Aorta (tissue), 5 donors: Measurements from ENCODE around the gene MDP1. TPM values are rescaled to one million over a fixed set of nuclear protein-coding genes. Genes with fewer than 3 reads are reported as not detected.

Experiments
- ATAC-seq: fragments of 200-7000 bp; cut with Tn5 transposase; one replicate; pipeline ENCODE4 v1.9.1; 2022; ENCODE audit warnings: moderate library complexity; ENCODE audit not compliant: low FRiP score
- DNase-seq, 2 donors: peaks; one replicate each; pipeline ENCODE4 v3.0.0-alpha.2; 2020
- H3K27ac ChIP-seq, 2 donors: one replicate each; pipeline ENCODE4 v1.5.1; 2013; ENCODE audit warnings: low read length in 2 of 2, mild to moderate bottlenecking in 2 of 2, moderate library complexity in 2 of 2, control low read depth in 1 of 2, inconsistent platforms in 1 of 2, low read depth in 1 of 2
- H3K27me3 ChIP-seq, 2 donors: one replicate each; pipeline ENCODE4 v1.6.1; 2013; ENCODE audit warnings: control low read depth in 1 of 2, low read length in 1 of 2, mild to moderate bottlenecking in 1 of 2, moderate library complexity in 1 of 2; ENCODE audit not compliant: insufficient read depth in 2 of 2, control insufficient read depth in 1 of 2
- H3K36me3 ChIP-seq, 2 donors: one replicate each; pipeline ENCODE4 v1.6.1; 2013; ENCODE audit warnings: control low read depth in 1 of 2, low read length in 1 of 2, mild to moderate bottlenecking in 1 of 2; ENCODE audit not compliant: insufficient read depth in 2 of 2, control insufficient read depth in 1 of 2
- H3K4me1 ChIP-seq, 2 donors: one replicate each; pipeline ENCODE4 v1.6.1; 2013; ENCODE audit warnings: low read length in 2 of 2, control low read depth in 1 of 2, mild to moderate bottlenecking in 1 of 2, moderate library complexity in 1 of 2; ENCODE audit not compliant: insufficient read depth in 2 of 2, control insufficient read depth in 1 of 2
- H3K4me3 ChIP-seq, 2 donors: one replicate each; pipeline ENCODE4 v1.5.1; 2013; ENCODE audit warnings: low read length in 2 of 2, control low read depth in 1 of 2, mild to moderate bottlenecking in 1 of 2
- H3K9me3 ChIP-seq: one replicate; pipeline ENCODE4 v1.6.1; 2013; ENCODE audit warnings: mild to moderate bottlenecking, low read length; ENCODE audit not compliant: control insufficient read depth
- WGBS, 2 donors: extraction: QIAGEN DNeasy Blood & Tissue Kit; methylation state at CpG; one replicate each; pipeline ENCODE4 v1.1.7; 2013; 5-methylcytosine and 5-hydroxymethylcytosine counted together
- intact Hi-C, 2 donors: fragments of 100-400 bp; cut with DNase I; formaldehyde crosslinking; loops; one replicate each; pipeline versions ENCODE4 v1.14.2 to v1.15.0; 2022
- polyA plus RNA-seq, 2 donors: library from polyadenylated mRNA; stranded (reverse); fragments of 200-250 nt; gene quantifications; one replicate each; pipeline ENCODE4 v1.2.3, GENCODE V29; 2013
- total RNA-seq, 2 donors: library from RNA; stranded (reverse); fragmentation: NEBNext Ultra II Directional; extraction: Animal tissue kit (Norgen Biotek cat#: 25700); gene quantifications; one replicate each; pipeline ENCODE4 v1.2.1, GENCODE V29; 2021
- donor health status: healthy with polysubstance abuse.
- donor health status: Bipolar disorder and iron deficiency.
- donor health status: DM: no; HTN: no; CAD: no.
- donor health status: DM: no; HTN: no; CAD: no.
- donor health status: DM: yes; HTN: yes; CAD: no.

Gene MDP1
- total and polyA plus RNA-seq, 4 donors, result 15.2 to 49.6 (median 29.1) TPM

DNA sequence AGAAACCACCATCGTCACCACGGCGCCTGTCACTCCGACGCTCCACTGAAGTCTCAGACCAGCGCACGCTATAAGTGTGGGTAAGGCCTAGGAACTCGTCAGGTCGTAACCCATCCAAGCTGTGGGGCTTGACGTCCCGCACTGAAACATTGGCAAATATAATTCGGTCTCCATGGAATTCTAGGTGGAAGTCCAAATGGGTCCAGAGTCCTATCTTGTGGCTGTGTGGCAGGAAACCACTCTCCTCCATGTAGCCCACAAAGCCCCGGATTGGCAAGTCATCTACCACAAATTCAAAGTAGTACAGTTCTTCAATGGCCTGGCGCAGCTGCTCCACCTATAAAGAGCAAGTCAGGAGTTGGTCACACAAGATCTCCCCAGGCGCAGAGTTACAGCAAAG lies 22.9 kb downstream of the MDP1 start:
- no peaks in the 10 kb centered on the region for H3K9me3 ChIP-seq
- 96 to 97% methylated on average over 15 of the region's 15 CpGs for WGBS, 2 donors
- DNase-seq, result no peak
- H3K27ac ChIP-seq, result no peak overlapping the region
- H3K27me3 ChIP-seq, result no peaks in the 10 kb centered on the region
- peaks cover 0 to 4% of the 10 kb centered on the region in 2 donors for H3K4me1 ChIP-seq
- no peak for ATAC-seq
- H3K36me3 ChIP-seq, result peaks cover 0 to 2% of the 10 kb centered on the region in 2 donors
- H3K4me3 ChIP-seq, result no peak overlapping the region
- intact Hi-C loops, result no loop called here

GRCh38 chr14:24190416-24190815 lies 25.4 kb downstream of the MDP1 start:
- intact Hi-C loops, result no loop called here
- H3K36me3 ChIP-seq, result peaks cover 0 to 2% of the 10 kb centered on the region in 2 donors
- no peak overlapping the region for H3K27ac ChIP-seq
- ATAC-seq (no peak), DNase-seq (no peak)
- H3K4me1 ChIP-seq, result peaks cover 0 to 4% of the 10 kb centered on the region in 2 donors
- no peaks in the 10 kb centered on the region for H3K9me3 ChIP-seq
- H3K27me3 ChIP-seq, result no peaks in the 10 kb centered on the region
- 85 to 95% methylated on average over 10 of the region's 10 CpGs for WGBS, 2 donors
- no peak overlapping the region for H3K4me3 ChIP-seq

GRCh38 chr14:24189460-24189859 lies 26.4 kb downstream of the MDP1 start:
- H3K4me3 ChIP-seq, result no peak overlapping the region
- peaks cover 0 to 2% of the 10 kb centered on the region in 2 donors for H3K4me1 ChIP-seq
- intact Hi-C loops, result loop anchor here in 1 of 2 donors (2.0 kb wide), 1 partner anchor 29 kb away; the partner anchor contains the start of gene IRF9
- no peak overlapping the region for H3K27ac ChIP-seq
- H3K27me3 ChIP-seq, result no peaks in the 10 kb centered on the region
- H3K36me3 ChIP-seq, result peaks cover 0 to 2% of the 10 kb centered on the region in 2 donors
- H3K9me3 ChIP-seq, result no peaks in the 10 kb centered on the region
- 91 to 94% methylated on average over 9 of the region's 9 CpGs for WGBS, 2 donors
- DNase-seq (no peak), ATAC-seq (no peak)

DNA sequence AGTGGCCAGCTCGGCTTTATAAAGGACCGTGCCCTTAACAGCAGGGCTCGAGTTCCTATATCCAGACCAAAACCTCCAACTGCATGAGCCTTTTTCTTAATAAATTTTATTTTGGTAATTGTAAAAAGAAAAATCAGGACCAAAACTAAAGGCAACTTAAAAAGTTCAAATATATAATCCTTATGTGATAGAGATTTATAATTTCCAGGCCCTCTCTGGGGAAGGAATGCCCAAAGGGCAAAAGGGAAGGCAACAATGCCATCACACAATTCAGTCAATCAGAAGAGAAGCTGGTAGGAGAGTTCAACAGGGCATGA lies 26.8 kb downstream of the MDP1 start:
- H3K4me3 ChIP-seq, result no peak overlapping the region
- H3K4me1 ChIP-seq, result no peaks in the 10 kb centered on the region
- 0 to 1% methylated on average over 3 of the region's 3 CpGs for WGBS, 2 donors
- ATAC-seq (no peak), DNase-seq (no peak)
- intact Hi-C loops, result loop anchor here in 1 of 2 donors (2.0 kb wide), 1 partner anchor 28 kb away; the partner anchor contains the start of gene IRF9
- peaks cover 0 to 2% of the 10 kb centered on the region in 2 donors for H3K36me3 ChIP-seq
- H3K9me3 ChIP-seq, result no peaks in the 10 kb centered on the region
- H3K27me3 ChIP-seq, result no peaks in the 10 kb centered on the region
- H3K27ac ChIP-seq, result no peak overlapping the region

- WGBS, 2 donors, result 0 to 1% methylated on average over 62 to 65 of the region's 65 CpGs
- Histone ChIP-seq H3K27me3 (no peaks in the 10 kb centered on the region), H3K4me1 (no peaks in the 10 kb centered on the region), H3K36me3 (peaks cover 0 to 2% of the 10 kb centered on the region in 2 donors), H3K4me3 (peak within 1 kb of the TSS; percentile 44 to 61), H3K27ac (peak within 1 kb of the TSS in 1 of 2 donors; percentile 33), H3K9me3 (no peaks in the 10 kb centered on the region)
- intact Hi-C loops, result loop anchor here in 1 of 2 donors (2.0 kb wide), 1 partner anchor 28 kb away; the partner anchor contains the start of gene IRF9
- peak; percentile 97 for ATAC-seq
- peak; percentile 97 for DNase-seq
Observed at GRCh38 chr14:24188251-24189058, 27.4 kb downstream of the MDP1 start, which contains the start of gene IPO4. Gene IPO4, minus strand, starts transcription at chr14:24188816. Its CDS starts 29 bp downstream, at chr14:24188787.

DNA sequence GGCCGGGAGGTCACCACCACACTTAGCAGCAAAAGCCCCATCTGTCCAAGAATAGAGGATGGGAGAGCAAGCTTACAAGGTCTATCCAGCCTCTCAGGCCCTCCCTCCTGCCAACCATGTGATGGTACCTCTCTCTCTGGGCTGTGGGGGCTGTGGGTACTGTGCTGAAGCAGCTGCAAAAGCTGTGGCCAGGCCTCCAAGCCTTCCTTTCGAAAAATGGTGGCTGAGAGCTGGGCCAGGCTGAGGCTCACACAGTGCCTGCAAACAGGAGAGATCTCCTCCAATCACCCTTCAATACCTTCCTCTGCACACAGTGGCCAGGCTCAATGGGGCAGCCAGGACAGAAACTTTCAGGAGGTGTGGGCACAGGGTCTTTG lies 28.3 kb downstream of the MDP1 start:
- ATAC-seq (no peak), DNase-seq (peak in 1 of 2 donors; percentile 43)
- no peak overlapping the region for H3K4me3 ChIP-seq
- 84 to 88% methylated on average over 2 of the region's 2 CpGs for WGBS, 2 donors
- H3K9me3 ChIP-seq, result no peaks in the 10 kb centered on the region
- no peak overlapping the region for H3K27ac ChIP-seq
- no peaks in the 10 kb centered on the region for H3K4me1 ChIP-seq
- intact Hi-C loops, result no loop called here
- H3K36me3 ChIP-seq, result no peaks in the 10 kb centered on the region
- no peaks in the 10 kb centered on the region for H3K27me3 ChIP-seq

DNA sequence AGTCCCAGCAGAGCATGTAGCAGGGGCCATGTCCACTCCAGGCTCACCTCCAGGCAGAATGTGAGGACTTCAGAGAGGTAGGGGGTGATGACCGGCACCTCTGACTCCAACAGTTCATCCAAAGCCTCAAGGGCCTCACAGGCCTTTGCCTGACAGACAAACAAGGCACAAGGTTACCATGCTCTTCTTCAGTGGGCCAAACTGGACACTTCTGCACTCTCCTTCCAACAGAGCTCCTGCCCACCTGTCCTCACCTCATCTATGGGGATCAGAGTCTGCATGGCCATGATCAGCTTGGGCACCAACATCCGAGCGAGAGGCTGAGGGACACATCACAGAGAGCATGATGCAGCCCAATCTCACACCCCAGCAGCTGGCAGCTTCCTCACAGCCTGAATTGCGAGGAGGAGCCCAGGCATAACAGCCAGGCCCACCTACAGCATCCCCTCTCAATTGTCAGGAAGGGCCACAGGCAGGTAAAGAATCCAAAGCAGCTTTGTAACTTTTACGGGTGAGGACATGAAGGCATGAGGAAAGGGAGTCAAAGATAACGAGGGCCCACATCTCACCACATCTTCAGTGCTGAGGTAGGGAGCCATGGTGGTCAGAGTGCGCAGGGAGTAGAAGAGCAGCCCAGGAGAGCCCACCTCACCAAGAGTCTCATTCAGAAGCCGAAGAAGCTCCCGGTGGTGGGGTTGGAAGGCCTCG lies 28.9 kb downstream of the MDP1 start:
- no peaks in the 10 kb centered on the region for H3K36me3 ChIP-seq
- no peaks in the 10 kb centered on the region for H3K4me1 ChIP-seq
- DNase-seq (peak in 1 of 2 donors; percentile 51), ATAC-seq (no peak)
- no peaks in the 10 kb centered on the region for H3K27me3 ChIP-seq
- no peak overlapping the region for H3K27ac ChIP-seq
- intact Hi-C loops, result no loop called here
- H3K9me3 ChIP-seq, result no peaks in the 10 kb centered on the region
- 91 to 94% methylated on average over 10 of the region's 10 CpGs for WGBS, 2 donors
- H3K4me3 ChIP-seq, result no peak overlapping the region

GRCh38 chr14:24185741-24186140 lies 30.1 kb downstream of the MDP1 start:
- H3K27ac ChIP-seq, result no peak overlapping the region
- no peaks in the 10 kb centered on the region for H3K9me3 ChIP-seq
- no peaks in the 10 kb centered on the region for H3K4me1 ChIP-seq
- no peak overlapping the region for H3K4me3 ChIP-seq
- no peaks in the 10 kb centered on the region for H3K27me3 ChIP-seq
- WGBS, 2 donors, result 90 to 94% methylated on average over 11 of the region's 11 CpGs
- ATAC-seq (no peak), DNase-seq (peak in 1 of 2 donors; percentile 63)
- intact Hi-C loops, result no loop called here
- H3K36me3 ChIP-seq, result no peaks in the 10 kb centered on the region
